NAMALWA (cell line): ENCODE data around the gene CLEC2B.

ENCODE experiments used
- DNase-seq: peaks from one replicate; pipeline ENCODE4 v3.0.0-alpha.2; 2015; ENCODE audit warnings: low spot score

CLEC2B gene

DNA sequence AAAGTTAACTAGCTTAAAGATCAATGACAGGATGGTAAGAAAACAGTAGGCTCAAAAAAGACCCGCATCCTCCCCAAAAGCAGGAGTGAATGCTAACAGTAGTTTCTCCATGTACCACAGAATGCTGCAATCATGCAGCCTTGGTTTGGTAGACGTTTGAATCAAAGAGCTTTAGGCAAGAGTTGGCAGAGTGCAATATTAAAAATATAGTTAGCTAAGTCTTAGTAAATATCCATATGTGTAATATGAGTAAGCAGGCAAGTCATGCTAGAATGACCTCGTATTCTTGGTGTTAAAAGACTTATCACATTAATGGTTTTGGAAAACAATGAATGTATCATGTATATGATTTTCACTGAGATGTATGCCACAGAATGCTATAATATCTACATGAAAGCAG lies 60.6 kb downstream of the CLEC2B start:
- no peak for DNase-seq

- no peak for DNase-seq
Observed at GRCh38 chr12:9806714-9807113, 62.4 kb downstream of the CLEC2B start.

- DNase-seq: no peak
Observed at GRCh38 chr12:9805883-9806282, 63.3 kb downstream of the CLEC2B start.
